Neural cell (in vitro differentiated cells): ENCODE results near the gene COPA. TPM values are rescaled to one million over a fixed set of nuclear protein-coding genes. Genes with fewer than 3 reads are reported as not detected.

ENCODE experiments used
- H2AFZ ChIP-seq: fragments of 200-600, 300-800 bp; sonication (generic), shearing (Covaris generic); 2 replicates; pipeline ENCODE4 v1.6.0; 2014; ENCODE audit warnings: low read depth, mild to moderate bottlenecking, antibody characterized with exemption, low read length, moderate library complexity
- H3F3A ChIP-seq: fragments of 200-600 bp; shearing (Covaris generic); 2 replicates; pipeline ENCODE4 v1.6.1; 2016; ENCODE audit warnings: mild to moderate bottlenecking, moderate library complexity, mixed read lengths, antibody characterized with exemption, low read length; ENCODE audit not compliant: insufficient read depth, poor library complexity, severe bottlenecking
- H3K27ac ChIP-seq: fragments of 200-600, 300-800 bp; sonication (generic), shearing (Covaris generic); 2 replicates; pipeline ENCODE4 v1.5.1; 2014; ENCODE audit warnings: mild to moderate bottlenecking, low read length, moderate library complexity
- H3K27me3 ChIP-seq: fragments of 300-800, 200-600 bp; sonication (generic), shearing (Covaris generic); 2 replicates; pipeline ENCODE4 v1.6.0; 2014; ENCODE audit warnings: mild to moderate bottlenecking, low read depth, low read length, moderate library complexity; ENCODE audit not compliant: insufficient read depth
- H3K36me3 ChIP-seq: fragments of 300-800, 200-600 bp; sonication (generic), shearing (Covaris generic); 2 replicates; pipeline ENCODE4 v1.5.1; 2014; ENCODE audit warnings: mild to moderate bottlenecking, antibody characterized with exemption, low read length, moderate library complexity; ENCODE audit not compliant: insufficient read depth
- H3K4me2 ChIP-seq: fragments of 300-800, 200-600 bp; sonication (generic), shearing (Covaris generic); 2 replicates; pipeline ENCODE4 v1.6.0; 2014; ENCODE audit warnings: mild to moderate bottlenecking, low read length
- H3K4me3 ChIP-seq: fragments of 300-800, 200-600 bp; sonication (generic), shearing (Covaris generic); 2 replicates; pipeline ENCODE4 v1.5.1; 2014; ENCODE audit warnings: mild to moderate bottlenecking, low read length, moderate library complexity
- H3K79me2 ChIP-seq: fragments of 200-600 bp; shearing (Covaris generic); replicated peaks from 2 replicates; pipeline ENCODE4 v1.6.0; 2014; ENCODE audit warnings: mild to moderate bottlenecking, low read length, moderate library complexity; ENCODE audit not compliant: insufficient read depth
- H3K9ac ChIP-seq: fragments of 300-800, 200-600 bp; sonication (generic), shearing (Covaris generic); 2 replicates; pipeline ENCODE4 v1.6.1; 2016; ENCODE audit warnings: mild to moderate bottlenecking, low read length, mixed read lengths
- H3K9me2 ChIP-seq: fragments of 200-600 bp; shearing (Covaris generic); 2 replicates; pipeline ENCODE4 v1.6.1; 2016; ENCODE audit warnings: mild to moderate bottlenecking, low read length, mixed read lengths; ENCODE audit not compliant: insufficient read depth
- H3K9me3 ChIP-seq: fragments of 200-600, 300-800 bp; sonication (generic), shearing (Covaris generic); 2 replicates; pipeline ENCODE4 v1.6.1; 2016; ENCODE audit warnings: mild to moderate bottlenecking, mixed run types, low read length, moderate library complexity, mixed read lengths
- H4K20me1 ChIP-seq: fragments of 200-600 bp; shearing (Covaris generic); 2 replicates; pipeline ENCODE4 v1.6.1; 2016; ENCODE audit warnings: mild to moderate bottlenecking, mixed run types; ENCODE audit not compliant: insufficient read depth
- EP300 ChIP-seq: fragments of 450-650 bp; conservative IDR thresholded peaks from 2 replicates; pipeline ENCODE4 v1.6.1; 2014; ENCODE audit warnings: antibody characterized with exemption, mild to moderate bottlenecking, moderate library complexity; ENCODE audit not compliant: poor library complexity, severe bottlenecking
- EZH2 ChIP-seq: fragments of 200-600, 300-800 bp; shearing (Covaris generic), sonication (generic); IDR thresholded peaks from 2 replicates; pipeline ENCODE4 v1.6.1; 2014; ENCODE audit warnings: antibody characterized with exemption, low read length, borderline replicate concordance, mild to moderate bottlenecking; ENCODE audit not compliant: insufficient read depth, poor library complexity, severe bottlenecking
- MXI1 ChIP-seq: fragments of 450-650 bp; conservative IDR thresholded peaks from 2 replicates; pipeline ENCODE4 v1.6.1; 2014; ENCODE audit warnings: antibody characterized with exemption, mild to moderate bottlenecking; ENCODE audit not compliant: poor library complexity, severe bottlenecking
- POLR2AphosphoS5 ChIP-seq: IDR thresholded peaks from 2 replicates; pipeline ENCODE4 v1.6.1; 2012
- RAD21 ChIP-seq: fragments of 450-650 bp; conservative IDR thresholded peaks from 2 replicates; pipeline ENCODE4 v1.6.1; 2014; ENCODE audit warnings: antibody characterized with exemption, mild to moderate bottlenecking, moderate library complexity
- SMC3 ChIP-seq: fragments of 450-650 bp; conservative IDR thresholded peaks from 2 replicates; pipeline ENCODE4 v1.6.1; 2014; ENCODE audit warnings: antibody characterized with exemption, mild to moderate bottlenecking, moderate library complexity; ENCODE audit not compliant: poor library complexity
- TAF1 ChIP-seq: IDR thresholded peaks from 2 replicates; pipeline ENCODE4 v1.6.1; 2012; ENCODE audit warnings: low read depth
- polyA plus RNA-seq: library from polyadenylated mRNA; depleted of rRNA; stranded (reverse); fragments of >200 nt; gene quantifications from 2 replicates; pipeline ENCODE4 v1.2.3, GENCODE V29; 2014
- TF ChIP-seq, protein P1 (sequence below): IDR thresholded peaks from 2 replicates; pipeline ENCODE4 v1.6.1; 2012; ENCODE audit warnings: borderline replicate concordance
- TF ChIP-seq, protein P2 (sequence below): fragments of 450-650 bp; IDR thresholded peaks from 2 replicates; pipeline ENCODE4 v1.5.1; 2014; ENCODE audit warnings: antibody characterized with exemption, mild to moderate bottlenecking, moderate library complexity; ENCODE audit not compliant: poor library complexity, severe bottlenecking

The COPA gene
- polyA plus RNA-seq, 1 donor from 2014 or later = 75.0 TPM

DNA sequence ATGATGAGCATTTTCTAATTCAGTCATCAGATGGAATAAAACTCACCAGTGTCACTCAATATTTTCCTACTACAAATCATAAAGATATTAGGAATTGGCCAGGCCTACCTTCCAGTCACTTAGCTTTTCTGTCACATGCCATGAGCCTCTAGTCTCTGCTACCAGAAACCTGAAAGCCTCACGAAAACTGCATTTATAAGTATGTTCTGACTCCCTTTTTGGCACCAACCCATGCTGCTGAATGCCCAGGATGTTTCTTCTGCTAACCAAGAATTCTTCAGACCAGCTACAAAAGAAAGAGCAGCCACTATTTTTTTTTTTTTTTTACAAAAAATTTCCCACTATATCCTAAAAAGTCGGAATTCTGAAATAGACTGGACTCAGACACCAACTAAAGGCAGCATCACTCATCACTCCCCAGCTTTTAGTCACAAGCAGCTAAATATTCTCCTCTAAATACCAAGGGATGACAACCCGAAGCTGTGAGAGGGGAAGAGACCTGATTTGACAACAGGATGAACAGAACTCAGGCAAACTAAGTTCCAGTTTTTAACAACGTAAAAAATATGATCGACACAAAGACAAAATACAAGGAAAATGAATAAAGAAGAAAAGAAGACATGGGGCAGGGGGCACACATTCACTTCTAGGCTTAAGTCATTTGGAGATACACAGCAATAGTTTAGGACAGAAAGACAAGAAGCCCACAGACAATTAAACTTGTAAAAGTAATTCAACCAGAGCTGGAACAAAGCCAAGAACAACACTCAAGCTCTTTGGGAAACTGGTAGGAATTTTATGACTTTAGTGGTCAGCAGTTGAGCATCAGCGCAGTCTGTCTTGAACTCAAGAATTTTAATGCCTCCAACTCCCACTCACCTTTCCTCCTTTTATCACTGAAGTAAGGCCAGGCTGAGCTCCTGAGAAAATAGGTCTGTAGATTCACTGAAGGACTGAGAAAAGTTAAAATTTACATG, 82.4 kb downstream of the COPA start:
- Histone ChIP-seq H3K79me2 (peaks cover 46% of the 10 kb centered on the region), H3K4me3 (peak overlapping the region; percentile 84)

DNA sequence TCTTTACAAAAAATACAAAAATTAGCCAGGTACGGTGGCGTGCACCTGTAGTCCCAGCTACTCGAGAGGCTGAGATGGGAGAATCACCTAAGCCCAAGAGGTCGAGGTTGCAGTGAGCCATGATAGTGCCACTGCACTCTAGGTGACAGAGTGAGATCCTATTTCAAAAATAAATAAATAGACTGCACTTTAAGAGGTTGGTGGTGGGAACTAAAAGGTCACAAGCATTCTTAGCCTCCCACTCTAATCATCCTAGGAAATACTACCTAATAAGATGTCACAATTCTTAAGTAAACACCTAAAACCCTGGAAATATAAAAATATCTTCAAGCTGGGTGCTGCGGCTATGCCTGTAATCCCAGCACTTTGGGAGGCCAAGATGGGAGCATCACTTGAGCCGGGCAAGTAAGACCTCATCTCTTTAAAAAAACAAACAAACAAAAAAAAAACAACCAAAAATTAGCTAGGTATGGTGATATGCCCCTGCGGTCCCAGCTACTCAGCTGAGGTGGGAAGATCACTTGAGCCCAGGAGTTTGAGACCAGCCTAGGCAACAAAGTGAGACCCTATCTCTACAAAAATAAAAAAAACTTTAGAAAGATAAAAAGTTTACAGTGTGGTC, 84.8 kb downstream of the COPA start:
- Histone ChIP-seq H3K27me3 (no peaks in the 10 kb centered on the region), H3K9me3 (no peaks in the 10 kb centered on the region), H3F3A (no peaks in the 10 kb centered on the region), H3K9ac (no peak overlapping the region), H3K27ac (no peak overlapping the region), H3K79me2 (peaks cover 46% of the 10 kb centered on the region), H3K36me3 (no peaks in the 10 kb centered on the region), H3K4me2 (no peak overlapping the region), H3K9me2 (no peaks in the 10 kb centered on the region), H4K20me1 (no peaks in the 10 kb centered on the region), H3K4me3 (no peak overlapping the region), H2AFZ (no peak overlapping the region)
- TF ChIP-seq SMC3 = no peak
- TF ChIP-seq, protein P1, sequence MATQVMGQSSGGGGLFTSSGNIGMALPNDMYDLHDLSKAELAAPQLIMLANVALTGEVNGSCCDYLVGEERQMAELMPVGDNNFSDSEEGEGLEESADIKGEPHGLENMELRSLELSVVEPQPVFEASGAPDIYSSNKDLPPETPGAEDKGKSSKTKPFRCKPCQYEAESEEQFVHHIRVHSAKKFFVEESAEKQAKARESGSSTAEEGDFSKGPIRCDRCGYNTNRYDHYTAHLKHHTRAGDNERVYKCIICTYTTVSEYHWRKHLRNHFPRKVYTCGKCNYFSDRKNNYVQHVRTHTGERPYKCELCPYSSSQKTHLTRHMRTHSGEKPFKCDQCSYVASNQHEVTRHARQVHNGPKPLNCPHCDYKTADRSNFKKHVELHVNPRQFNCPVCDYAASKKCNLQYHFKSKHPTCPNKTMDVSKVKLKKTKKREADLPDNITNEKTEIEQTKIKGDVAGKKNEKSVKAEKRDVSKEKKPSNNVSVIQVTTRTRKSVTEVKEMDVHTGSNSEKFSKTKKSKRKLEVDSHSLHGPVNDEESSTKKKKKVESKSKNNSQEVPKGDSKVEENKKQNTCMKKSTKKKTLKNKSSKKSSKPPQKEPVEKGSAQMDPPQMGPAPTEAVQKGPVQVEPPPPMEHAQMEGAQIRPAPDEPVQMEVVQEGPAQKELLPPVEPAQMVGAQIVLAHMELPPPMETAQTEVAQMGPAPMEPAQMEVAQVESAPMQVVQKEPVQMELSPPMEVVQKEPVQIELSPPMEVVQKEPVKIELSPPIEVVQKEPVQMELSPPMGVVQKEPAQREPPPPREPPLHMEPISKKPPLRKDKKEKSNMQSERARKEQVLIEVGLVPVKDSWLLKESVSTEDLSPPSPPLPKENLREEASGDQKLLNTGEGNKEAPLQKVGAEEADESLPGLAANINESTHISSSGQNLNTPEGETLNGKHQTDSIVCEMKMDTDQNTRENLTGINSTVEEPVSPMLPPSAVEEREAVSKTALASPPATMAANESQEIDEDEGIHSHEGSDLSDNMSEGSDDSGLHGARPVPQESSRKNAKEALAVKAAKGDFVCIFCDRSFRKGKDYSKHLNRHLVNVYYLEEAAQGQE = no peak
- TF ChIP-seq MXI1 = no peak
- no peak for TF ChIP-seq POLR2AphosphoS5
- no peak for TF ChIP-seq EZH2
- no peak for TF ChIP-seq TAF1
- TF ChIP-seq, protein P2, sequence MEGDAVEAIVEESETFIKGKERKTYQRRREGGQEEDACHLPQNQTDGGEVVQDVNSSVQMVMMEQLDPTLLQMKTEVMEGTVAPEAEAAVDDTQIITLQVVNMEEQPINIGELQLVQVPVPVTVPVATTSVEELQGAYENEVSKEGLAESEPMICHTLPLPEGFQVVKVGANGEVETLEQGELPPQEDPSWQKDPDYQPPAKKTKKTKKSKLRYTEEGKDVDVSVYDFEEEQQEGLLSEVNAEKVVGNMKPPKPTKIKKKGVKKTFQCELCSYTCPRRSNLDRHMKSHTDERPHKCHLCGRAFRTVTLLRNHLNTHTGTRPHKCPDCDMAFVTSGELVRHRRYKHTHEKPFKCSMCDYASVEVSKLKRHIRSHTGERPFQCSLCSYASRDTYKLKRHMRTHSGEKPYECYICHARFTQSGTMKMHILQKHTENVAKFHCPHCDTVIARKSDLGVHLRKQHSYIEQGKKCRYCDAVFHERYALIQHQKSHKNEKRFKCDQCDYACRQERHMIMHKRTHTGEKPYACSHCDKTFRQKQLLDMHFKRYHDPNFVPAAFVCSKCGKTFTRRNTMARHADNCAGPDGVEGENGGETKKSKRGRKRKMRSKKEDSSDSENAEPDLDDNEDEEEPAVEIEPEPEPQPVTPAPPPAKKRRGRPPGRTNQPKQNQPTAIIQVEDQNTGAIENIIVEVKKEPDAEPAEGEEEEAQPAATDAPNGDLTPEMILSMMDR = no peak

More for the DNA sequence above, 82.4 kb downstream of the COPA start:
- H3K9me2 ChIP-seq = no peaks in the 10 kb centered on the region
- peak overlapping the region; percentile 93 for H3K27ac ChIP-seq
- H3K9ac ChIP-seq = peak overlapping the region; percentile 96
- no peaks in the 10 kb centered on the region for H3K27me3 ChIP-seq
- TF ChIP-seq SMC3 = no peak
- TF ChIP-seq EP300 = no peak
- no peak for TF ChIP-seq RAD21
- TF ChIP-seq MXI1 = no peak
- TF ChIP-seq, protein P1 = no peak
- TF ChIP-seq, protein P2 = no peak
- TF ChIP-seq EZH2 = no peak
- no peak for TF ChIP-seq TAF1
- TF ChIP-seq POLR2AphosphoS5 = no peak
- no peaks in the 10 kb centered on the region for H4K20me1 ChIP-seq
- peak overlapping the region; percentile 99 for H3K4me2 ChIP-seq
- H3K9me3 ChIP-seq = no peaks in the 10 kb centered on the region
- no peak overlapping the region for H2AFZ ChIP-seq
- H3F3A ChIP-seq = no peaks in the 10 kb centered on the region
- H3K36me3 ChIP-seq = no peaks in the 10 kb centered on the region
